Thyroid gland (tissue), 4 donors: ENCODE measurements around the gene AHI1. TPM values are rescaled to one million over a fixed set of nuclear protein-coding genes. Genes with fewer than 3 reads are reported as not detected.

Source experiments
- DNase-seq, 2 donors: peaks; one replicate each; pipeline ENCODE4 v3.0.0-alpha.2; 2019
- H3K27ac ChIP-seq, 3 donors: fragments of 200-600 bp; sonication (generic); 1 replicate in 2 of 3; 2 replicates in 1 of 3; pipeline ENCODE4 v1.5.1; 2016 to 2019; ENCODE audit warnings: mild to moderate bottlenecking in 1 of 3, moderate library complexity in 1 of 3
- H3K27me3 ChIP-seq: fragments of 200-600 bp; sonication (generic); one replicate; pipeline ENCODE4 v1.5.1; 2019
- H3K36me3 ChIP-seq, 2 donors: fragments of 200-600 bp; sonication (generic); one replicate each; pipeline ENCODE4 v1.5.1; 2016 to 2019
- H3K4me1 ChIP-seq, 2 donors: fragments of 200-600 bp; sonication (generic); one replicate each; pipeline ENCODE4 v1.5.1; 2017 to 2019
- H3K4me3 ChIP-seq, 3 donors: fragments of 200-600 bp; sonication (generic); replicated peaks in 1 of 3; 1 replicate in 2 of 3; 2 replicates in 1 of 3; pipeline ENCODE4 v1.5.1; 2016; ENCODE audit warnings: mild to moderate bottlenecking in 1 of 3
- H3K9me3 ChIP-seq: fragments of 200-600 bp; sonication (generic); one replicate; pipeline ENCODE4 v1.5.1; 2017
- CTCF ChIP-seq, 6 experiments: fragments of 200-600 bp in 3 of 6; fragments of 450-650 bp in 3 of 6; sonication (generic) in 3 of 6; IDR thresholded peaks; one replicate each; pipeline ENCODE4 v1.5.1; 2016 to 2019; ENCODE audit warnings: antibody characterized with exemption in 6 of 6, mild to moderate bottlenecking in 2 of 6, inconsistent platforms in 1 of 6, moderate library complexity in 1 of 6
- POLR2A ChIP-seq, 2 donors: fragments of 450-650 bp; IDR thresholded peaks; one replicate each; pipeline ENCODE4 v1.6.1; 2017; ENCODE audit warnings: antibody characterized with exemption in 2 of 2, mild to moderate bottlenecking in 2 of 2, moderate library complexity in 1 of 2
- WGBS, 2 donors: methylation state at CpG; one replicate each; pipeline ENCODE4 v1.1.5; 2017; 5-methylcytosine and 5-hydroxymethylcytosine counted together
- intact Hi-C: fragments of 100-400 bp; cut with DNase I; formaldehyde crosslinking; loops from one replicate; pipeline ENCODE4 v1.15.1; 2023
- total RNA-seq, 4 donors: library from RNA; depleted of rRNA; stranded (reverse); fragments of >200 nt; gene quantifications; one replicate each; pipeline ENCODE4 v1.2.3, GENCODE V29; 2016

The AHI1 gene
- 10 to 100 TPM; 25.5 to 53.3 (median 42.1) TPM for total RNA-seq

- intact Hi-C loops: no loop called here
- H3K27me3 ChIP-seq: no peaks in the 10 kb centered on the region
- 0% methylated on average over 26 of the region's 85 CpGs for WGBS, 2 donors
- peak; percentile 96 to 97 for DNase-seq
- peaks cover 16 to 18% of the 10 kb centered on the region in 2 donors for H3K4me1 ChIP-seq
- peak within 1 kb of the TSS; percentile 59 to 87 (median 81) for H3K4me3 ChIP-seq
- no peaks in the 10 kb centered on the region for H3K9me3 ChIP-seq
- TF ChIP-seq CTCF (IDR thresholded peaks at IDR 0.05): peak in 2 of 6 experiments; percentile 19 to 46
- peak in 1 of 2 donors; percentile 98 for TF ChIP-seq POLR2A (IDR thresholded peaks at IDR 0.05)
- H3K27ac ChIP-seq: peak within 1 kb of the TSS; percentile 89 to 100 (median 99)
- H3K36me3 ChIP-seq: no peaks in the 10 kb centered on the region
Measured at GRCh38 chr6:135497412-135498184, at the start of gene AHI1. AHI1 (minus strand) TSS chr6:135497740; CDS start chr6:135492237, 5,503 bp downstream.

- WGBS, 2 donors: 58 to 68% methylated on average over 9 of the region's 9 CpGs
- H3K27ac ChIP-seq: no peak overlapping the region
- intact Hi-C loops: no loop called here
- TF ChIP-seq CTCF (IDR thresholded peaks at IDR 0.05): no peak
- TF ChIP-seq POLR2A (IDR thresholded peaks at IDR 0.05): no peak
- H3K27me3 ChIP-seq: no peaks in the 10 kb centered on the region
- no peaks in the 10 kb centered on the region for H3K36me3 ChIP-seq
- no peaks in the 10 kb centered on the region for H3K9me3 ChIP-seq
- no peak overlapping the region for H3K4me3 ChIP-seq
- H3K4me1 ChIP-seq: peaks cover 0 to 4% of the 10 kb centered on the region in 2 donors
- peak; percentile 9 to 48 for DNase-seq
Measured at GRCh38 chr6:135546680-135547418, 49.3 kb upstream of the AHI1 start.

- Histone ChIP-seq H3K9me3 (no peaks in the 10 kb centered on the region), H3K4me3 (no peak overlapping the region), H3K27ac (no peak overlapping the region), H3K27me3 (no peaks in the 10 kb centered on the region), H3K36me3 (no peaks in the 10 kb centered on the region), H3K4me1 (peaks cover 0 to 4% of the 10 kb centered on the region in 2 donors)
- DNase-seq: no peak
- WGBS, 2 donors: 75 to 82% methylated on average over 2 of the region's 2 CpGs
- intact Hi-C loops: no loop called here
- no peak for TF ChIP-seq POLR2A (IDR thresholded peaks at IDR 0.05)
- TF ChIP-seq CTCF (IDR thresholded peaks at IDR 0.05): no peak
Measured at GRCh38 chr6:135546206-135546605, 48.7 kb upstream of the AHI1 start.

- TF ChIP-seq CTCF (IDR thresholded peaks at IDR 0.05): no peak
- TF ChIP-seq POLR2A (IDR thresholded peaks at IDR 0.05): no peak
- H3K9me3 ChIP-seq: no peaks in the 10 kb centered on the region
- intact Hi-C loops: no loop called here
- 65 to 66% methylated on average over 2 of the region's 2 CpGs for WGBS, 2 donors
- H3K4me3 ChIP-seq: no peak overlapping the region
- H3K4me1 ChIP-seq: peaks cover 0 to 3% of the 10 kb centered on the region in 2 donors
- H3K27ac ChIP-seq: no peak overlapping the region
- DNase-seq: no peak
- H3K27me3 ChIP-seq: no peaks in the 10 kb centered on the region
- no peaks in the 10 kb centered on the region for H3K36me3 ChIP-seq
Measured at GRCh38 chr6:135540207-135540840, 42.8 kb upstream of the AHI1 start.
